Measurements from ENCODE around the gene ERC1. TPM values are rescaled to one million over a fixed set of nuclear protein-coding genes. Genes with fewer than 3 reads are reported as not detected.

ERC1 gene
- total RNA-seq, 2 experiments from 2014 or later = 21.7 to 27.0 TPM

GRCh38 chr12:967641-968040 is 23.4 kb upstream of the ERC1 start:
- Mint-ChIP-seq H3K4me1 (ENCODE audit: low read depth) (no peaks in the 10 kb centered on the region), H3K27me3 (no peaks in the 10 kb centered on the region), H3K9me3 (no peaks in the 10 kb centered on the region), H3K4me3 (no peak overlapping the region), H3K36me3 (ENCODE audit: low read depth) (no peaks in the 10 kb centered on the region), H3K27ac (no peak overlapping the region)
- DNase-seq = no peak
- ChIA-PET CTCF (interaction anchor here (1.0 kb wide), 1 partner anchor 125 kb away, joined by 3 read pairs; no protein-coding TSS in a partner anchor), POLR2A (no interaction called here)
- no peak for TF ChIP-seq CTCF (IDR thresholded peaks at IDR 0.05)
- ATAC-seq = no peak
- intact Hi-C loops (cut with micrococcal nuclease) = no loop called here

- H3K27me3 Mint-ChIP-seq = no peaks in the 10 kb centered on the region
- H3K36me3 Mint-ChIP-seq (ENCODE audit: low read depth) = no peaks in the 10 kb centered on the region
- intact Hi-C loops (cut with micrococcal nuclease) = no loop called here
- ATAC-seq = no peak
- ChIA-PET CTCF (no interaction called here), POLR2A (no interaction called here)
- H3K27ac Mint-ChIP-seq = no peak overlapping the region
- DNase-seq = no peak
- no peak overlapping the region for H3K4me3 Mint-ChIP-seq
- H3K4me1 Mint-ChIP-seq (ENCODE audit: low read depth) = no peaks in the 10 kb centered on the region
- no peaks in the 10 kb centered on the region for H3K9me3 Mint-ChIP-seq
- no peak for TF ChIP-seq CTCF (IDR thresholded peaks at IDR 0.05)
Measured at GRCh38 chr12:968545-968944, 22.5 kb upstream of the ERC1 start.

- intact Hi-C loops (cut with micrococcal nuclease) = no loop called here
- no peak for TF ChIP-seq CTCF (IDR thresholded peaks at IDR 0.05)
- Mint-ChIP-seq H3K4me3 (no peak overlapping the region), H3K27me3 (no peaks in the 10 kb centered on the region), H3K9me3 (no peaks in the 10 kb centered on the region), H3K27ac (no peak overlapping the region), H3K36me3 (ENCODE audit: low read depth) (no peaks in the 10 kb centered on the region), H3K4me1 (ENCODE audit: low read depth) (no peaks in the 10 kb centered on the region)
- no peak for DNase-seq
- ChIA-PET CTCF (interaction anchor here (1.1 kb wide), 1 partner anchor 9 kb away, joined by 3 read pairs; no protein-coding TSS in a partner anchor), POLR2A (no interaction called here)
- ATAC-seq = no peak
Measured at GRCh38 chr12:969821-970220, 21.2 kb upstream of the ERC1 start.

- DNase-seq (no peak), ATAC-seq (no peak)
- ChIA-PET CTCF (interaction anchor here (0.6 kb wide), 1 partner anchor 121 kb away, joined by 3 read pairs; no protein-coding TSS in a partner anchor), POLR2A (no interaction called here)
- H3K9me3 Mint-ChIP-seq = no peaks in the 10 kb centered on the region
- no peak overlapping the region for H3K27ac Mint-ChIP-seq
- no peak for TF ChIP-seq CTCF (IDR thresholded peaks at IDR 0.05)
- H3K4me3 Mint-ChIP-seq = no peak overlapping the region
- intact Hi-C loops (cut with micrococcal nuclease) = no loop called here
- H3K27me3 Mint-ChIP-seq = no peaks in the 10 kb centered on the region
- no peaks in the 10 kb centered on the region for H3K4me1 Mint-ChIP-seq (ENCODE audit: low read depth)
- no peaks in the 10 kb centered on the region for H3K36me3 Mint-ChIP-seq (ENCODE audit: low read depth)
Measured at GRCh38 chr12:971991-972390, 19.0 kb upstream of the ERC1 start.

- no peak for ATAC-seq
- CTCF ChIA-PET = no interaction called here
- POLR2A ChIA-PET = no interaction called here
Measured at GRCh38 chr12:974271-974862, 16.7 kb upstream of the ERC1 start.

More at GRCh38 chr12:974271-974862, 16.7 kb upstream of the ERC1 start:
- no peaks in the 10 kb centered on the region for H3K27me3 Mint-ChIP-seq
- no peak overlapping the region for H3K27ac Mint-ChIP-seq
- H3K36me3 Mint-ChIP-seq (ENCODE audit: low read depth) = no peaks in the 10 kb centered on the region
- no peak for DNase-seq
- intact Hi-C loops (cut with micrococcal nuclease) = no loop called here
- no peak for TF ChIP-seq CTCF (IDR thresholded peaks at IDR 0.05)
- no peak overlapping the region for H3K4me3 Mint-ChIP-seq
- no peaks in the 10 kb centered on the region for H3K4me1 Mint-ChIP-seq (ENCODE audit: low read depth)
- H3K9me3 Mint-ChIP-seq = no peaks in the 10 kb centered on the region

Measured in activated CD8-positive, alpha-beta T cell treated with anti-CD3 and anti-CD28 coated beads for 36 hours (primary cell).